ENCODE results near the gene DNAJC13. TPM values are rescaled to one million over a fixed set of nuclear protein-coding genes. Genes with fewer than 3 reads are reported as not detected.
A peak's percentile ranks its signal among the peaks of the same experiment; 100 is the strongest.

The DNAJC13 gene
- total RNA-seq, 4 donors from 2014 or later = 44.9 to 68.1 (median 65.5) TPM

DNA sequence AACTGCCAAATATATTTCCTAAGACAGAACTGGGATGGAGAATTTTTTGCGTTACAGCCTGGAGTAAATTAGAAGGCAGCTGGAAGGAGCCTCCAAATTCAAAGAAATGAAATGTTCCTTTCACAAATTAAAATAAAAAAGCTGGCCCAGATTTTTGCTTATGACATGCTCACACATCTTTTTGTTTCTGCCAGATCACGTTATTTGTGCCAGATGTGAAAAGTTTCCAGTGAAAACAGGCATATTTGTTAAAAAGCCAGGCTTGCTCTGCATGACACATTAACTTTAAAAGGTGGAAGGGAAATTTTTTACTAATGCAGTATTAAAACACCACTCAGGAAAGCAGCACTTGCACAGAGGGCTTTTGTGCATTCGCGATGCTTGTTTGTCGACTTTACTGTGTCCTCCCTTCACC, 156.5 kb downstream of the DNAJC13 start:
- in situ Hi-C loops (cut with MboI; ENCODE audit: low pct_ligation_motif_present in 1 of 4, low pct_unique_long_range_greater_than_20kb in 1 of 4, low sequenced_read_pairs in 3 of 4) = no loop called here
- peak overlapping the region in 2 of 4 donors; percentile 5 to 19 for H3K27ac ChIP-seq
- DNase-seq = no peak
- peaks cover 0 to 13% (median 5%) of the 10 kb centered on the region in 4 donors for H3K36me3 ChIP-seq
- TF ChIP-seq EP300 (IDR thresholded peaks at IDR 0.05; ENCODE audit: low read depth) = no peak
- no peak for TF ChIP-seq POLR2A (IDR thresholded peaks at IDR 0.05)
- TF ChIP-seq POLR2AphosphoS5 (IDR thresholded peaks at IDR 0.05) = no peak
- TF ChIP-seq, protein P1, sequence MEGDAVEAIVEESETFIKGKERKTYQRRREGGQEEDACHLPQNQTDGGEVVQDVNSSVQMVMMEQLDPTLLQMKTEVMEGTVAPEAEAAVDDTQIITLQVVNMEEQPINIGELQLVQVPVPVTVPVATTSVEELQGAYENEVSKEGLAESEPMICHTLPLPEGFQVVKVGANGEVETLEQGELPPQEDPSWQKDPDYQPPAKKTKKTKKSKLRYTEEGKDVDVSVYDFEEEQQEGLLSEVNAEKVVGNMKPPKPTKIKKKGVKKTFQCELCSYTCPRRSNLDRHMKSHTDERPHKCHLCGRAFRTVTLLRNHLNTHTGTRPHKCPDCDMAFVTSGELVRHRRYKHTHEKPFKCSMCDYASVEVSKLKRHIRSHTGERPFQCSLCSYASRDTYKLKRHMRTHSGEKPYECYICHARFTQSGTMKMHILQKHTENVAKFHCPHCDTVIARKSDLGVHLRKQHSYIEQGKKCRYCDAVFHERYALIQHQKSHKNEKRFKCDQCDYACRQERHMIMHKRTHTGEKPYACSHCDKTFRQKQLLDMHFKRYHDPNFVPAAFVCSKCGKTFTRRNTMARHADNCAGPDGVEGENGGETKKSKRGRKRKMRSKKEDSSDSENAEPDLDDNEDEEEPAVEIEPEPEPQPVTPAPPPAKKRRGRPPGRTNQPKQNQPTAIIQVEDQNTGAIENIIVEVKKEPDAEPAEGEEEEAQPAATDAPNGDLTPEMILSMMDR (IDR thresholded peaks at IDR 0.05) = no peak
- H3K27me3 ChIP-seq = no peaks in the 10 kb centered on the region
- no peak overlapping the region for H3K4me3 ChIP-seq
- H3K9me3 ChIP-seq = no peaks in the 10 kb centered on the region
- H3K4me1 ChIP-seq = no peaks in the 10 kb centered on the region
- intact Hi-C loops (cut with DNase I; ENCODE audit: low total_unique reads) = no loop called here
- WGBS, 2 donors (ENCODE audit: low coverage in 1 of 2) = 85 to 91% methylated on average over 4 to 5 of the region's 5 CpGs

DNA sequence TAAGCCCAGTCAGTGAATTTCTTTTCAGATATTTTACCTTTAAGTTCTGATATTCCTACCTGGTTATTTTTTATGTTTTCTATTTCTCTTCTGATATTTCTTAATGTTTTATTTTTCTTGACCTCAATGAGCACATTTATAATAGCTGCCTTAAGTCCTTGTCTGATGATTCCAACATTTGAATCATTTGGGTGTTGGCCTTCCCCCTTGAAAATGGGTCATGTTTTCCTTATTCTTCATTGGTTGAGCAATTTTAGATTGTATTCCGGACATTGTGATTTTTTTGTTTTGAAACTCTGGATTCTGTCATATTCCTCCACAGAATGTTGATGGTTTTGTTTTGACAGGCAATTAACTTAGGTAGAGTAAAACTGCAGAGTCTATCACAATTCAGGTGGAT, 170.1 kb downstream of the DNAJC13 start:
- Histone ChIP-seq H3K4me3 (no peak overlapping the region), H3K36me3 (no peaks in the 10 kb centered on the region), H3K4me1 (no peaks in the 10 kb centered on the region), H3K9me3 (no peaks in the 10 kb centered on the region), H3K27ac (no peak overlapping the region), H3K27me3 (no peaks in the 10 kb centered on the region)
- intact Hi-C loops (cut with DNase I; ENCODE audit: low total_unique reads) (no loop called here), in situ Hi-C loops (cut with MboI; ENCODE audit: low pct_ligation_motif_present in 1 of 4, low pct_unique_long_range_greater_than_20kb in 1 of 4, low sequenced_read_pairs in 3 of 4) (no loop called here)
- no peak for DNase-seq
- TF ChIP-seq POLR2A (IDR thresholded peaks at IDR 0.05) (no peak), POLR2AphosphoS5 (IDR thresholded peaks at IDR 0.05) (no peak), EP300 (IDR thresholded peaks at IDR 0.05; ENCODE audit: low read depth) (no peak)
- TF ChIP-seq, protein P1 (IDR thresholded peaks at IDR 0.05) = no peak
- WGBS, 2 donors (ENCODE audit: low coverage in 1 of 2) = 75 to 96% methylated on average over 1 of the region's 1 CpG

Other genes with a start within 250 kb of the DNAJC13 start
- 10 to 100 TPM in 1 of 4 donors, 1 to 10 TPM in 3; 3.4 to 22.7 (median 7.6) TPM for gene ACP3, start 100.1 kb upstream of the DNAJC13 start, total RNA-seq
- 1 to 10 TPM in 1 of 4 donors, under 1 TPM in 1, not detected in 2; 0.95 to 1.4 TPM for gene ACKR4, start 179.8 kb downstream of the DNAJC13 start, total RNA-seq
- gene ACAD11, start 242.3 kb downstream of the DNAJC13 start, total RNA-seq = 10 to 100 TPM; 10.2 to 56.7 (median 20.9) TPM
- gene UBA5, start 242.8 kb downstream of the DNAJC13 start, total RNA-seq = 10 to 100 TPM; 25.7 to 45.3 (median 33.4) TPM

All from transverse colon (tissue), 4 donors.